Kasumi-1 (cell line): ENCODE results near the gene ZBTB16.
A peak's percentile ranks its signal among the peaks of the same experiment; 100 is the strongest.

Experiments used
- DNase-seq, 2 experiments: peaks; one replicate each; lab custom pipeline; 2025; lab: John Stamatoyannopoulos, UW

Gene ZBTB16

DNA sequence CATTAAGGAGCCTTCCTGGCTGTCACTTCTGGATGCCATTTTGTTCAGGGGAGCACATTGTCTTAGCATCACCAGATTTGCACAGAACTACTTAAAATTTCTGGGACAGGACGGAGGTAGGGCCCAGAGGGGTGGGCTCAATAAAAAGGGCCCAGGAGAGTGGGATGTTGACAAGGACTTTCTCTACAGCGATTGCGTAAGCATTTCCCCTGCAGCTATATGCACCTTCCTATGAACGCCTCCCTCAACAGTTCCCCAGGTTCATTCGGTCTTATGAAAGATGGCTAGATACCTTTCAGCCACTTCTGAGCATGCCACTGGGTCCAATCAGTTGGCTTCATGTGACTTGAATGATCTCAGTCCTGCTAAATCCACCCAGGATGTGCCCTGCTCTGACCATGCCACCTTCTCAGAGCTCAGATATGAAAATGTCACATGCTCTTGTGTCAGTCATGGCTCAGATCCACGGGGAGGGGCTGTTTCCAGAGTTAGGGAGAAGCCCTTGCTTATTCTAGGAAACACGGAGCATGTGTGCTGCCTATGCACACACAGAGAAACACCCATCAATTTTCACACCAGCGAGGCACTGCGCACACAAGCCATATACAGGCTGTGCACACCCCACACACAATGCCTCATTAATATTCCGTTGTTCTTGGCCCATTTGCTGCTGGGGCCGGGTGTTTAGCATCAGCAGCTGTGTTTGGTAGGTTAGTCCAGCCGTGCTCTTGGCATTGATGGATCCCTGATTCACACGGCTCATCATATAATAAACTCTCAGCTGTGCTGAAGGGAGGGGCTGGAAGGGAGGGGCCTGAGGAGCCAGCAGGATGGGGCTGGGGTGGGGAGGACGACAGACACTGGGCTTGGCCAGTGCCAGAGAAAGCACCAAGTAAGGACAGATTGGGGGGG, 184.2 kb downstream of the ZBTB16 start:
- DNase-seq: no peak

GRCh38 chr11:114244726-114245394, 185.3 kb downstream of the ZBTB16 start:
- DNase-seq: no peak

- no peak for DNase-seq
Observed at GRCh38 chr11:114246321-114247069, 187.0 kb downstream of the ZBTB16 start.

DNA sequence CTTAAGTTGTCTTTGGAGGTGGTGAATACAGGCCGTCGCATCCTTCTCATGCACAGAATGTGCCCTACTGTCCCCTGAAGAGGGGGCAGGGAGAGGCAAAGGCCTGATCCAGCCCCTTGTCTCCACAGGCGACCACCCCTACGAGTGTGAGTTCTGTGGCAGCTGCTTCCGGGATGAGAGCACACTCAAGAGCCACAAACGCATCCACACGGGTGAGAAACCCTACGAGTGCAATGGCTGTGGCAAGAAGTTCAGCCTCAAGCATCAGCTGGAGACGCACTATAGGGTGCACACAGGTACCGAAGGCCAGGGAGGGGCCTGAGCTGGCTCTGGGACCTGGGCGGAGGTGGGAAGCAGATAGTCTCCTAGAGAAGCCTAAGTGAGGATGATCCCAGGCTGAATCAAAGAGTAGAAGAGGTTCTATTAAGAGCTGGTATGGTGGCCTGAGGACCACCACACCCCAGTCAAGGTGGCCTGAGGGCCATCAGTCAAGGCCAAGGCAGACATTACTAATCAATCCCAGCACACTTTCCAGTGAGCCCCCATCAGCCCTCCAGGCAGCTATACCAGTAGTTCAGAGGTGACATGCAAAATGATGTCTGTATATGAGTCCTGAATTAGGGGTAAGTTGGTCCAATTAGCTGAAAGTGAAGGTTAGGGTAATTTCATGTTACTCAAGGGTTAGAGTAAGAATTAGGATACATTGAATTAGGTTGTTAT, 187.7 kb downstream of the ZBTB16 start:
- DNase-seq: no peak

- DNase-seq: no peak
Observed at GRCh38 chr11:114250180-114250579, 190.7 kb downstream of the ZBTB16 start.

DNA sequence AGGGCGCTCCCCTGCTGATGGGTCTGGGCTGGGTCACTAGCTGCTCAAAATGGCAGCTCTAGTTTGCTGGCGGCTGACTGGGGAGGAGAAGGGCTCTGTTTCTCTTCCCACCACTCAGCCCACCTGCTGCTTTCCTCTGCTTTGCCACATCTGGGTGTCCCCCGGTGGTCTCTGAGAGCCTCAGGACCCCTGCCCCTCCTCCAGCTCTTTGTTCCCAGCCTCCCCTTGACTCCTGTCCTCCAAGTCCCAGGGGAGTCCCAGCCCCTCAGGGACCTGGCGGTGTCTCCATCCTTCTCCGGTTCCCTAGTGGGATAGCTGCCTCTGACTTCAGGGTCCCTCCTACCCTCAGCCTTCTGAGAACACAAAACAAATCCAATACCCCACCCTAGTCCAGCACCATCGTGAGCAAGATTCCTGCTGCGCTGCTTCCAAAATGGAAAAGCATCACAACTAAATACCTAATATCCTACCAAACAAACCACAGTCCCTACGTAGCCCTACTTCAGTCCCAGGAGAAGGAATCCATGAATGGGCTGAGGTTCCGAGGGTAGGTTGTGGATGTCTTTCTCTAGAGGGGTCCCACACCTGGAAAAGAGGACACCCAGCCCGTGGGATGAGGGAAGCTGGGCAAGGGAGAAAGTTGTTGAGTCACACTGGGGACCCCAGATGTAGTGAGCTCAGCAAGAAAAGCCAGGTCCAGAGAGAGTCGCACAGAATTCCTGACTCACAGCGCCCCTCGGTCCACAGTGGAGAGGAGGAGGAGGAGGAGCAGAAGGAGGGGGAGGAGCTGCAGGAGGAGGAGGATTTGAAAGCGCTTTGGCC, 191.7 kb downstream of the ZBTB16 start:
- DNase-seq: no peak

- DNase-seq: no peak
Observed at GRCh38 chr11:114251815-114252337, 192.4 kb downstream of the ZBTB16 start.

GRCh38 chr11:114252767-114253166, 193.3 kb downstream of the ZBTB16 start:
- no peak for DNase-seq

DNA sequence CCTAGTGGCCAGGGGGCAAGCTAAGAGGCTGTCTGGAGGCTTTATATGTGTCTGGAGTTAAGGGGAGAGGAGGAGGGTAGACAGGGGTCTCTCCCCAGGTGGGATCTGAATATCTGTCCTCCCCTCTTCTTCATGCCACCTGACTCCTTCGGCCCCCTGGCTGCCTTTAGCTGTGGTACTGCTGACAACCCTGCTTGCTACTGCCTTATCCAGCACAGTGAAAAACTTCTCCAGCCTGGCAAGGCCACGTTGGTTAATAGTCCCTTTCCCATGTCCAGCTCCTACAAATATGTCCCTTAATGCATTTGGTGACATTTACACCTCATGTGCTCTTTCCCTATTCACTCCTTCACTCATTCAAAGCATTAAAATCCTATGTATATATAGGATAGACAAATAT, 194.3 kb downstream of the ZBTB16 start:
- DNase-seq: no peak

DNA sequence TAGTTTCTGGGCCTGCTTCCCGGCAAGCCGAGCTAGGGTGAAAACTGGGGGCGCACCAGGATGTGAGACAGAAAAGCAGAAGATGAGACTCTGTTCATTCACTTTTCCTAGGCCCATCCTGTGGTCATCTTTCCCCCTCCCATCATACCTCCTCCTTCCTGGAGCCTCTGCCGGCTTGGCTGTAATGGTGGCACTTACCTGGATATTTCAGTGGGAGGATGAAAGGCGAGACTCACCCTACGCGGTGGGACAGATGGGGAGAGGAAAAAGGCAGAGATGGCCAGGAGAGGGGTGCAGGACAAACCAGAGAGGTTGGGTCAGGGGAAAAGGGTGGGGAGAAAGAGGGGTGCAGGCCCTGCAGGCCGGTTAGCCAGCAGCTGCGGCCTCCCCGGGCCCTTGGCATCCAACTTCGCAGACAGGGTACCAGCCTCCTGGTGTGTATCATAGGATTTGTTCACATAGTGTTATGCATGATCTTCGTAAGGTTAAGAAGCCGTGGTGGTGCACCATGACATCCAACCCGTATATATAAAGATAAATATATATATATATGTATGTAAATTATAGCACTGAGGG, 195.1 kb downstream of the ZBTB16 start:
- no peak for DNase-seq

DNA sequence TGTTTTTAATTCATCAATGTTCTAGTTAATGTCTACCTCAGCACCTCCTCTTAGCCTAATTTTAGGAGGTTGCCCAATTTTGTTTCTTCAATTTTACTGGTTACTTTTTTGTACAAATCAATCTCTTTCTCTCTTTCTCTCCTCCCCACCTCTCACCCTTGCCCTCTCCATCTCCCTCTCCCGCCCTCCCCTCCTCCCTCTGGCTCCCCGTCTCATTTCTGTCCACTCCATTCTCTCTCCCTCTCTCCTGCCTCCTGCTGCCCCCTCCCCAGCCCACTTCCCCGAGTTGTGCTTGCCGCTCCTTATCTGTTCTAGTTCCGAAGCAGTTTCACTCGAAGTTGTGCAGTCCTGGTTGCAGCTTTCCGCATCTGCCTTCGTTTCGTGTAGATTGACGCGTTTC, 195.8 kb downstream of the ZBTB16 start:
- DNase-seq: no peak

- DNase-seq: no peak
Observed at GRCh38 chr11:114256176-114256966, 196.9 kb downstream of the ZBTB16 start.

- no peak for DNase-seq
Observed at GRCh38 chr11:114256967-114257286, 197.4 kb downstream of the ZBTB16 start.

- no peak for DNase-seq
Observed at GRCh38 chr11:114257621-114258558, 198.4 kb downstream of the ZBTB16 start.

GRCh38 chr11:114258696-114259095, 199.2 kb downstream of the ZBTB16 start:
- DNase-seq: peak; percentile 37 to 42

- no peak for DNase-seq
Observed at GRCh38 chr11:114259124-114259526, 199.6 kb downstream of the ZBTB16 start.

- DNase-seq: no peak
Observed at GRCh38 chr11:114259551-114259983, 200.1 kb downstream of the ZBTB16 start.

GRCh38 chr11:114260077-114260476, 200.6 kb downstream of the ZBTB16 start:
- no peak for DNase-seq

DNA sequence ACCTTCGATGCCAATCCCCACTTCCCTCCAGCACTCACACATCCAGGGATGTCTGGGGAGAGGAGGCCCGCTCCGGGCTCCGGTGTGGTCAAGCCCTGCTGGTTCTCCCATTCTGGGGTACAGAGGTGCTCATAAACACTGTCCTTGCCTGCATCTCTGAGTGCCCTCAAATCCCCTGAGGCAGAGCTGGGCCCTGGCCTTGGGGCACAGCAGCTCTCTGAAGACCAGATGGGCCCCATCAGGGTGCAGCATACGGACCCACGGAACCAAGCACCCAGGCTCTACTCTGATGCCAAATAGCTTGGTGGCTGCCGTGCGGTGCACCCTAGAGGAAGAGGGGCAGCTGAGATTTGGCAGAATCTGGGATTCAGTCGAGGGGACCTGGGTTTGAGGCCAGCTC, 201.0 kb downstream of the ZBTB16 start:
- DNase-seq: no peak
